GM06990 (cell line): ENCODE results near the gene KDM8.

ENCODE experiments used
- DNase-seq: peaks from one replicate; pipeline ENCODE4 v3.0.0-alpha.2; 2011; ENCODE audit not compliant: insufficient read length; ENCODE audit errors: extremely low read depth
- H3K27me3 ChIP-seq: replicated peaks from 2 replicates; pipeline ENCODE4 v1.6.0; 2011; ENCODE audit warnings: low read length; ENCODE audit not compliant: control insufficient read depth, insufficient read depth
- H3K36me3 ChIP-seq: 2 replicates; pipeline ENCODE4 v1.5.1; 2011; ENCODE audit warnings: low read length; ENCODE audit not compliant: control insufficient read depth, insufficient read depth
- H3K4me3 ChIP-seq: replicated peaks from 2 replicates; pipeline ENCODE4 v1.5.1; 2011; ENCODE audit warnings: low read depth, mild to moderate bottlenecking, control low read depth, low read length
- CTCF ChIP-seq: IDR thresholded peaks from 2 replicates; pipeline ENCODE4 v1.5.1; 2011; ENCODE audit warnings: low read length, control low read depth, mild to moderate bottlenecking, inconsistent platforms; ENCODE audit not compliant: insufficient read depth, poor library complexity, severe bottlenecking

Gene KDM8

GRCh38 chr16:27239906-27240655 is 36.8 kb downstream of the KDM8 start:
- Histone ChIP-seq H3K36me3 (peaks cover 1% of the 10 kb centered on the region; the same call in 1 of the 2 replicates), H3K4me3 (no peak overlapping the region), H3K27me3 (no peaks in the 10 kb centered on the region)
- no peak for TF ChIP-seq CTCF
- DNase-seq = no peak

GRCh38 chr16:27240948-27241531 is 37.7 kb downstream of the KDM8 start:
- H3K4me3 ChIP-seq = no peak overlapping the region
- no peaks in the 10 kb centered on the region for H3K27me3 ChIP-seq
- DNase-seq = no peak
- no peak for TF ChIP-seq CTCF
- H3K36me3 ChIP-seq = peaks cover 1% of the 10 kb centered on the region; the same call in 1 of the 2 replicates

GRCh38 chr16:27241658-27242057 is 38.3 kb downstream of the KDM8 start:
- peaks cover 1% of the 10 kb centered on the region; the same call in 1 of the 2 replicates for H3K36me3 ChIP-seq
- H3K27me3 ChIP-seq = no peaks in the 10 kb centered on the region
- TF ChIP-seq CTCF = no peak
- H3K4me3 ChIP-seq = no peak overlapping the region
- no peak for DNase-seq

DNA sequence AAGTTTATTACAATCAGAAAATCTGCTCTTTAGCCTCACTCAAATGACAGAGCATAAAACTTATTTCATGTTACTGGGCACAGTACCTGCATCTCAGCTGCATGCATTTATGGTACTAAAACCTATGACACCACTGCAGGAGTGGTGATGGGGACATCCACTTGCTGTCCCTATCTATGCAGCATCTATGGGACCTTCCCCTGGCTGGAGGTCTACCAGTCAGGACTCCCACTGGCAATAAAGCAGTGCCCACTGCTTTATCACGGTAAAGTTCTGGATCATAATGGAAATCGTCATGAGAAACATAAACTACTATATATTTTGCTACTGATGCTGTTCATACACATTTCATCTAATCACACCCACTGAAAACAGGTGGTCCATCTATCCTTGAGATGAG is 39.1 kb downstream of the KDM8 start:
- DNase-seq = no peak
- no peak for TF ChIP-seq CTCF
- Histone ChIP-seq H3K36me3 (peaks cover 1% of the 10 kb centered on the region; the same call in 1 of the 2 replicates), H3K4me3 (no peak overlapping the region), H3K27me3 (no peaks in the 10 kb centered on the region)

- H3K36me3 ChIP-seq = peaks cover 1% of the 10 kb centered on the region; the same call in 1 of the 2 replicates
- no peak for TF ChIP-seq CTCF
- no peaks in the 10 kb centered on the region for H3K27me3 ChIP-seq
- H3K4me3 ChIP-seq = no peak overlapping the region
- DNase-seq = no peak
Measured at GRCh38 chr16:27242868-27243590, 39.7 kb downstream of the KDM8 start.
